ENCODE results near the gene RAB27B.

RAB27B gene

DNA sequence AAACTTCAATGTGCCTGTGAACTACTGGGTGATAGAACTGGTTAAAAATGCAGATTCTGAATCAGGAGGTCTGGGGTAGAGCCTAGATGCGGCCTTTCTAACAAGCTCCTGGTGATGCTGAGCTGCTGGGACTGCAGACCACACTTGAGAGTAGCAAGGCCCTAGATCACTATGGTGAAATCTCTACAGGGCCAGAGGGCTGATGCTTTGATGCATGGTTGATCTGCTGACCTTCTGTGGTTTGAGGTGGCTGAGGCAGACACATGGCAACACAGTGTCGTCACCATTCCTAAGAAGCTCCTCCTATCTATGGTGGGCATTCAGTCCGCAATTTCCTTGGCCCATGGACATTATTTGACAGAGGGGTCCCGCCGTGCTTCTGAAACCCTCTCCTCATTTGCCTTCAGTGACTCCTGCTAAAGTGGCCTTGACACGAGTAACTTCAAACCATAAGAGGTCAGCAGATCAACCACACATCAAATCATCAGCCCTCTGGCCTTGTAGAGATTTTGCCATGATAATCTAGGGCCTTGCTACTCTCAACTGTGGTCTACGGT lies 111.2 kb downstream of the RAB27B start:
- no peaks in the 10 kb centered on the region for H3K9me3 ChIP-seq (ENCODE audit: control insufficient read depth, insufficient read depth, low read depth, low read length)
- H3K4me3 ChIP-seq (ENCODE audit: low read depth, low read length): no peak overlapping the region
- H3K4me1 ChIP-seq (ENCODE audit: control insufficient read depth, insufficient read depth, low read length): peaks cover 4% of the 10 kb centered on the region
- CTCF ChIA-PET: interaction anchor here (0.7 kb wide), 1 partner anchor 14 kb away, joined by 3 read pairs; no protein-coding TSS in a partner anchor
- POLR2A ChIA-PET: no interaction called here
- H3K27ac ChIP-seq (ENCODE audit: extremely low read depth, low read depth, low read length): no peak overlapping the region
- no peak for TF ChIP-seq TCF7L2 (IDR thresholded peaks at IDR 0.05; ENCODE audit: borderline replicate concordance, low read depth, low read length)
- no peak for TF ChIP-seq ZNF274 (IDR thresholded peaks at IDR 0.05; ENCODE audit: low read length)
- no peak for TF ChIP-seq ZNF274 (tag by site-specific recombination; IDR thresholded peaks at IDR 0.05; ENCODE audit: borderline replicate concordance)
- no peak for TF ChIP-seq SP7 (tag by site-specific recombination; IDR thresholded peaks at IDR 0.05)
- TF ChIP-seq KLF7 (tag by site-specific recombination; IDR thresholded peaks at IDR 0.05; ENCODE audit: borderline replicate concordance): no peak
- TF ChIP-seq SETDB1 (IDR thresholded peaks at IDR 0.05; ENCODE audit: insufficient read length, low read length): no peak
- no peak for TF ChIP-seq ZSCAN16 (tag by site-specific recombination; IDR thresholded peaks at IDR 0.05)
- no peak for TF ChIP-seq SALL2 (tag by site-specific recombination; IDR thresholded peaks at IDR 0.05; ENCODE audit: borderline replicate concordance)
- TF ChIP-seq HOXC10 (CRISPR knock-in tag; IDR thresholded peaks at IDR 0.05): no peak
- TF ChIP-seq, protein P1, sequence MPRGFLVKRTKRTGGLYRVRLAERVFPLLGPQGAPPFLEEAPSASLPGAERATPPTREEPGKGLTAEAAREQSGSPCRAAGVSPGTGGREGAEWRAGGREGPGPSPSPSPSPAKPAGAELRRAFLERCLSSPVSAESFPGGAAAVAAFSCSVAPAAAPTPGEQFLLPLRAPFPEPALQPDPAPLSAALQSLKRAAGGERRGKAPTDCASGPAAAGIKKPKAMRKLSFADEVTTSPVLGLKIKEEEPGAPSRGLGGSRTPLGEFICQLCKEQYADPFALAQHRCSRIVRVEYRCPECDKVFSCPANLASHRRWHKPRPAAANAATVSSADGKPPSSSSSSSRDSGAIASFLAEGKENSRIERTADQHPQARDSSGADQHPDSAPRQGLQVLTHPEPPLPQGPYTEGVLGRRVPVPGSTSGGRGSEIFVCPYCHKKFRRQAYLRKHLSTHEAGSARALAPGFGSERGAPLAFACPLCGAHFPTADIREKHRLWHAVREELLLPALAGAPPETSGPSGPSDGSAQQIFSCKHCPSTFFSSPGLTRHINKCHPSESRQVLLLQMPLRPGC (tag by site-specific recombination; IDR thresholded peaks at IDR 0.05): no peak
- no peak for TF ChIP-seq ZNF311 (tag by site-specific recombination; IDR thresholded peaks at IDR 0.05; ENCODE audit: borderline replicate concordance)
- TF ChIP-seq ZNF266 (tag by site-specific recombination; IDR thresholded peaks at IDR 0.05; ENCODE audit: low read depth): no peak
- TF ChIP-seq ZNF777 (tag by site-specific recombination; IDR thresholded peaks at IDR 0.05; ENCODE audit: borderline replicate concordance): no peak
- TF ChIP-seq ZFP3 (tag by site-specific recombination; IDR thresholded peaks at IDR 0.05; ENCODE audit: low read depth): no peak
- TF ChIP-seq, protein P2, sequence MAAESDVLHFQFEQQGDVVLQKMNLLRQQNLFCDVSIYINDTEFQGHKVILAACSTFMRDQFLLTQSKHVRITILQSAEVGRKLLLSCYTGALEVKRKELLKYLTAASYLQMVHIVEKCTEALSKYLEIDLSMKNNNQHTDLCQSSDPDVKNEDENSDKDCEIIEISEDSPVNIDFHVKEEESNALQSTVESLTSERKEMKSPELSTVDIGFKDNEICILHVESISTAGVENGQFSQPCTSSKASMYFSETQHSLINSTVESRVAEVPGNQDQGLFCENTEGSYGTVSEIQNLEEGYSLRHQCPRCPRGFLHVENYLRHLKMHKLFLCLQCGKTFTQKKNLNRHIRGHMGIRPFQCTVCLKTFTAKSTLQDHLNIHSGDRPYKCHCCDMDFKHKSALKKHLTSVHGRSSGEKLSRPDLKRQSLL (tag by site-specific recombination; IDR thresholded peaks at IDR 0.05): no peak
- TF ChIP-seq, protein P3, sequence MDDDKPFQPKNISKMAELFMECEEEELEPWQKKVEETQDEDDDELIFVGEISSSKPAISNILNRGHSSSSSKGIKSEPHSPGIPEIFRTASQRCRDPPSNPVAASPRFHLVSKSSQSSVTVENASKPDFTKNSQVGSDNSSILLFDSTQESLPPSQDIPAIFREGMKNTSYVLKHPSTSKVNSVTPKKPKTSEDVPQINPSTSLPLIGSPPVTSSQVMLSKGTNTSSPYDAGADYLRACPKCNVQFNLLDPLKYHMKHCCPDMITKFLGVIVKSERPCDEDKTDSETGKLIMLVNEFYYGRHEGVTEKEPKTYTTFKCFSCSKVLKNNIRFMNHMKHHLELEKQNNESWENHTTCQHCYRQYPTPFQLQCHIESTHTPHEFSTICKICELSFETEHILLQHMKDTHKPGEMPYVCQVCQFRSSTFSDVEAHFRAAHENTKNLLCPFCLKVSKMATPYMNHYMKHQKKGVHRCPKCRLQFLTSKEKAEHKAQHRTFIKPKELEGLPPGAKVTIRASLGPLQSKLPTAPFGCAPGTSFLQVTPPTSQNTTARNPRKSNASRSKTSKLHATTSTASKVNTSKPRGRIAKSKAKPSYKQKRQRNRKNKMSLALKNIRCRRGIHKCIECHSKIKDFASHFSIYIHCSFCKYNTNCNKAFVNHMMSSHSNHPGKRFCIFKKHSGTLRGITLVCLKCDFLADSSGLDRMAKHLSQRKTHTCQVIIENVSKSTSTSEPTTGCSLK (tag by site-specific recombination; IDR thresholded peaks at IDR 0.05): no peak
- no peak for TF ChIP-seq BCL11B (tag by site-specific recombination; IDR thresholded peaks at IDR 0.05; ENCODE audit: low read depth)
- TF ChIP-seq ZNF433 (tag by site-specific recombination; IDR thresholded peaks at IDR 0.05; ENCODE audit: low read depth): no peak
- no peak for TF ChIP-seq ZNF48 (tag by site-specific recombination; IDR thresholded peaks at IDR 0.05)
- TF ChIP-seq, protein P4, sequence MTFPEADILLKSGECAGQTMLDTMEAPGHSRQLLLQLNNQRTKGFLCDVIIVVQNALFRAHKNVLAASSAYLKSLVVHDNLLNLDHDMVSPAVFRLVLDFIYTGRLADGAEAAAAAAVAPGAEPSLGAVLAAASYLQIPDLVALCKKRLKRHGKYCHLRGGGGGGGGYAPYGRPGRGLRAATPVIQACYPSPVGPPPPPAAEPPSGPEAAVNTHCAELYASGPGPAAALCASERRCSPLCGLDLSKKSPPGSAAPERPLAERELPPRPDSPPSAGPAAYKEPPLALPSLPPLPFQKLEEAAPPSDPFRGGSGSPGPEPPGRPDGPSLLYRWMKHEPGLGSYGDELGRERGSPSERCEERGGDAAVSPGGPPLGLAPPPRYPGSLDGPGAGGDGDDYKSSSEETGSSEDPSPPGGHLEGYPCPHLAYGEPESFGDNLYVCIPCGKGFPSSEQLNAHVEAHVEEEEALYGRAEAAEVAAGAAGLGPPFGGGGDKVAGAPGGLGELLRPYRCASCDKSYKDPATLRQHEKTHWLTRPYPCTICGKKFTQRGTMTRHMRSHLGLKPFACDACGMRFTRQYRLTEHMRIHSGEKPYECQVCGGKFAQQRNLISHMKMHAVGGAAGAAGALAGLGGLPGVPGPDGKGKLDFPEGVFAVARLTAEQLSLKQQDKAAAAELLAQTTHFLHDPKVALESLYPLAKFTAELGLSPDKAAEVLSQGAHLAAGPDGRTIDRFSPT (tag by site-specific recombination; IDR thresholded peaks at IDR 0.05): no peak
- TF ChIP-seq, protein P5, sequence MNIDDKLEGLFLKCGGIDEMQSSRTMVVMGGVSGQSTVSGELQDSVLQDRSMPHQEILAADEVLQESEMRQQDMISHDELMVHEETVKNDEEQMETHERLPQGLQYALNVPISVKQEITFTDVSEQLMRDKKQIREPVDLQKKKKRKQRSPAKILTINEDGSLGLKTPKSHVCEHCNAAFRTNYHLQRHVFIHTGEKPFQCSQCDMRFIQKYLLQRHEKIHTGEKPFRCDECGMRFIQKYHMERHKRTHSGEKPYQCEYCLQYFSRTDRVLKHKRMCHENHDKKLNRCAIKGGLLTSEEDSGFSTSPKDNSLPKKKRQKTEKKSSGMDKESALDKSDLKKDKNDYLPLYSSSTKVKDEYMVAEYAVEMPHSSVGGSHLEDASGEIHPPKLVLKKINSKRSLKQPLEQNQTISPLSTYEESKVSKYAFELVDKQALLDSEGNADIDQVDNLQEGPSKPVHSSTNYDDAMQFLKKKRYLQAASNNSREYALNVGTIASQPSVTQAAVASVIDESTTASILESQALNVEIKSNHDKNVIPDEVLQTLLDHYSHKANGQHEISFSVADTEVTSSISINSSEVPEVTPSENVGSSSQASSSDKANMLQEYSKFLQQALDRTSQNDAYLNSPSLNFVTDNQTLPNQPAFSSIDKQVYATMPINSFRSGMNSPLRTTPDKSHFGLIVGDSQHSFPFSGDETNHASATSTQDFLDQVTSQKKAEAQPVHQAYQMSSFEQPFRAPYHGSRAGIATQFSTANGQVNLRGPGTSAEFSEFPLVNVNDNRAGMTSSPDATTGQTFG (tag by site-specific recombination; IDR thresholded peaks at IDR 0.05; ENCODE audit: borderline replicate concordance): no peak
- peaks cover 0 to 20% of the 10 kb centered on the region in 2 experiments; a peak in 1 of 3 replicates for H3K36me3 ChIP-seq (ENCODE audit: control insufficient read depth in 2 of 2, insufficient read depth in 1 of 2, low read length in 2 of 2)

Data from HEK293 (cell line).